HG03432 (cell line): Measurements from ENCODE around the gene GULP1.
"Not testable (repeated sequence)": the region's sequence is repeated elsewhere in the genome, so short reads cannot be mapped to it uniquely, and the experiment has no call there.

ENCODE experiments used
- ATAC-seq: cut with Tn5 transposase; IDR thresholded peaks from one replicate; pipeline ENCODE4 v1.9.1; 2021; ENCODE audit warnings: mild to moderate bottlenecking, moderate library complexity; ENCODE audit not compliant: unreplicated experiment

GULP1 gene

DNA sequence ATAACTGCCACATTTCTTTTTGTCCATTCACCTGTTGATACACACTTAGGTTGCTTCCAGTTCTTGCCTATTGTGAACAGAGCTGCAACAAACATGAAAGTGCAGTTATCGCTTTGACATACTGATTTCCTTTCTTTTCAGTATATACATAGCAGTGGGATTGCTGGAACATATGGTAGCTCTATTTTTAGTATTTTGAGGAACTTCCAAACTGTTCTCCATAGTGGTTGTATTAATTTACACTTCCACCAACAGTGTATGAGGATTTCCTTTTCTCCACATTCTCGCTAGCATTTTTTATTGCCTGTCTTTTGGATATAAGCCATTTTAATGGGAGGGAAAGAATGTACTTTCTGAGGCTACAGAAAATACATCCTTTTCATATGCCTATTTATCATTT lies 167.4 kb downstream of the GULP1 start:
- ATAC-seq: no peak

DNA sequence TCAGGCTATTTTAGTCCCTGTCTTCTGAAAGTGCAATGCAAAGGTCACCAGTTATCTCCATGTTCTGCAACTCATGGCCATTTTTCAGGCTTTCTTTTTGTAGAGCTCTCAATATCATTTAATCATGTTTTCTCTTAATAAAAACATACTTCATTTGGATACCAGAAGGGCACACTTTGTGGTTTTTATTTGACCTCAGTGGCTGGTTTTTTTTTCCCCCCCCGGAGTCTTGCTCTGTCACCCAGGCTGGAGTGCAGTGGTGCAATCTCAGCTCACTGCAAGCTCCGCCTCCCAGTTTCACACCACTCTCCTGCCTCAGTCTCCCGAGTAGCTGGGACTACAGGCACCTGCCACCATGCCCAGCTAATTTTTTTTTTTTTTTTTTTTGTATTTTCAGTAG lies 174.4 kb downstream of the GULP1 start:
- not testable (repeated sequence) for ATAC-seq

DNA sequence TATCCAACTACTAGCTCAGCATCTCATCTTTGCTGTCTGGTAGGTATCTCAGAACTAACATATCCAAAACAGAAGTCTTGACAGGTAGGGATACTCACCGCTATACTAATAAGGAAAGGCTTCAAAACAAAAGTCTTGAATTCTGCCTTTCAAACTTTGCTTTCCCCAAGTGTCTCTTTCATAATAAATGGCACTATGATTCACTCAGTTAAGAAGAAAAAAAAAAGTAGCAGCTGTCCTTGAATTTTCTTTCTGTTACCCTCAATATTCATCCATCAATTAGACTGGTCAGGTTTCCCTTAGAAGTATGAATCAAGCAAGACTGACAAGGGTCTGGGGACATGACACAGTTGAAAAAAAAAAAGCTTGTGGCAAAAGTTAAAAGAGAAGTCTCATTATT lies 175.1 kb downstream of the GULP1 start:
- no peak for ATAC-seq

DNA sequence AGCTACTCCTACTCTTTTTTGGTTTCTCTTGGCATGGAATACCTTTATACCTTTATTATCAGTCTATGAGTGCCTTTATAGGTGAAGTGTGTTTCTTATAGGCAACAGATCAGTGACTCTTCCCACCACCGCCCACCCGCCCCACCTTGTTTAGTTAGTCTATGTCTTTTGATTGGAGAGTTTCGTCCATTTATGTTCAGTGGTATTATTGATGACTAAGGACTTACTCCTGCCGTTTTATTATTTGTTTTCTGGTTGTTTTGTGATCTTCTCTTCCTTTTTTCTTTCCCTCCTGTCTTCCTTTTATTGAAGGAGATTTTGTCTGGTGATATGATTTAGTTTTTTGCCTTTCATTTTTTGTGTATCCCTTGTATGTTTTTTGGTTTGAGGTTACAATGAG lies 179.5 kb downstream of the GULP1 start:
- no peak for ATAC-seq

DNA sequence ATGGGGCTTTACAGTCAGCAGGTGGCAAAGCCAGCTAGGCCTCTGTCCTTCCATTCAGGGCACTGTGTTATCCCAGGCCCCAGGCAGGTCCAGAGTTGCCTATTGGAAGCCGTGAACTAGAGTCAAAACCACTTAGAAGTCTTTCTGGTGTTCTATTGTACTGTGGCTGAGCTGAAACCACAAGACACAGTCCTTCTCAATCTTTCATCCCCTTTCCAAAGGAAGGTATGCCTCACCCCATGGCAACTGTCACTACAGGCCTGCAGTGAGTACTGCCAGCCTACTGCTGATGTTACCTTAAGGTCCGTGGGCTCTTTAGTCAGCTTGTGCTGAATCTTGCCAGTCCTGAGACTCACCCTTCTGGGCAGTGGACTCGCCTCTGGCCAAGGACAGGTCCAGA lies 181.6 kb downstream of the GULP1 start:
- no peak for ATAC-seq

DNA sequence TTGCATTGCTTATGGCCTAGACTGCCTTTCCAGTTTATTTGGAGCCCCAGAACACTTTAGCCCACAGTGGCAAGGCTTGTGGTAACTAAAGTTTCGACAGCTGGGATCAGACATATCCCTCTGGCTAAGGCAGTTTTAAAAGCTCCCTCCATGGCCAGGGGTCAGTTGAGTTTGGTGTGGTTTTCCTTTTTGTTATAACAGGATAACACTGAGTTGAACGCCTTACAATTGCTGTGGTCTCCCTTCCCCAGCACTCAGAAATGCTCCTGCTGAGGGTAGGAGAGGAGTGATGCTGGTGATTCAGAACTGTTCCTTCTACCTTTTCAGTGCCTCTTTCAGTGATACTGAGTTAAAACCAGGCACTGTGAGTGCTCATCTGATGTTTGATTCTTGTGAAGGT lies 182.6 kb downstream of the GULP1 start:
- ATAC-seq: no peak

DNA sequence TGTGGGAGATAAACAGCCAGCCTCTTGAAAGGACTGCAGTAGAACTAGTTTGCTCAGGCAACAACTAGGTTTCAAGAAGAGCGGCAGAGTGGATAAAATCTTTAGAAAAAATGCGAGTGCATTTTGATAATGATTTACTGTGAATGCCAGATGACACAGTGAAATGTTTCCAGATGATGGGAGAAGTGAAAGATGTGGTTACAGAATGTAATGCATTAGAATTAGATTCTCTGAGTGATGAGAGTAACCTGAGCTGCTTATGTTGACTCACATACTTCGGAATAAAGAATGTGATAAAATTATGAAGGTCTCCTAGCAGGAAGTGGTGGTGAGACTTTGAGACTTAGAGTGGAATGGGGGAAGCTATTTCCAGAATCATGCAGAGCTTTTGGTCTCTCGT lies 184.3 kb downstream of the GULP1 start:
- peak; percentile 44 for ATAC-seq

DNA sequence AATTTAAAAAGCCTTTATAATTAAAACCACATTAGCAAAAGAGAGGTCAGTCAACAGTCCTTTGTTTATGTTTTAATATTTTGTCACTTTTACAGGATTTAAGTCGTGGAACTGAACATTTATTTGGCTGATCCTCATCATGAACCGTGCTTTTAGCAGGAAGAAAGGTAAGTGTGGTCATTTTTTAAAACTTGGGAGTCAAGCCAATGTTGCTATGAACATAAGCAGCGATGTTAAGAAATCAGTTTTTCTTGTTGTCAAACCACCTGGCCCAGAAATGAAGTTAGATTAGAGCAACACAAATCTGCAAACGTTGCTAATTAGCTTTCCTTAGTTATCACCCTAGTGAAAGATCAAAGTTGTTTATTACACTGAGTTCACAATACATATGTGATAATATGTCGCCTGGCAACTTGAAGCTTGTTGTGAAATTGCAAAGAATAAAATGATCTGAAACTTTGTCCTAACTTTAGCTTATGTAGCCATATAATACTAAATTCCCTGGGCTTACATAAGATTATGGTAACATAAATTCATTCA lies 186.0 kb downstream of the GULP1 start:
- ATAC-seq: no peak

DNA sequence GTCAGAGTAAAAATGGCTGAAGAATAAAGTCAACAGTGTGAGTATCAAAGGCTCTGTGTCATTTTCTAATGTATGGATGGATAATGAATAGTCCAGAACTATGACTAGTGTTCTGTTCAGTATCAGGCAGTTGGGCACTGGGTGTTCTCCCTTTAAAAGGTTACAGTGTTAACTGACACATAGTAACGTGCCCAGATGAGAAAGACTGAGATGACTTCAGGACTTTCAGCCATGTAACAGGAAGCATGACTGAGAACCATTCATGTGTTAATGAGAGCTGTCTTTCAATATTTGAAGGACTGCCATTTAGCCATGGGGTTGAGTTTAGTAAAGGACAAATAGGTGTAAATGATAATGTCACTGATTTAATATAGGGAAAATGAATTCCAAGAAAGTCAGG lies 187.1 kb downstream of the GULP1 start:
- ATAC-seq: peak; percentile 98

DNA sequence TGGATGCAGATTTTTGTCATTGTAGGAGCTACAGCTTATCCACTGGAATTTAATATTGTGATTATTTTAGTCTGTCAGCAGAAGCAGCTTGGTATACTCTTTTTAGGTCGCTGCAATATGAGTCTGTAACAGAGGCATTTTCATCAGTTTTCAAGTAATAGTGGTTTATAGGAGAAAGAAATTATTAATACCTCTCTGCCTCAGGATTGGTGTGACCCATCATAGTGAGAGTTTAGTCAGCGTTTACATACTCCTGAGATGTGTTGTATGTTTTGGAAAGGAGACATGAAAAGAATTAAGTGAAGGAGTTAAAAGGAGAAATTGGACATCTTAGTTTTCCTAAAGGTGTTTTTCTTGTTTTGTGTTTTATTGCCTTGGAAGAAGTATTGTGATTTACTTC lies 189.8 kb downstream of the GULP1 start:
- ATAC-seq: no peak

DNA sequence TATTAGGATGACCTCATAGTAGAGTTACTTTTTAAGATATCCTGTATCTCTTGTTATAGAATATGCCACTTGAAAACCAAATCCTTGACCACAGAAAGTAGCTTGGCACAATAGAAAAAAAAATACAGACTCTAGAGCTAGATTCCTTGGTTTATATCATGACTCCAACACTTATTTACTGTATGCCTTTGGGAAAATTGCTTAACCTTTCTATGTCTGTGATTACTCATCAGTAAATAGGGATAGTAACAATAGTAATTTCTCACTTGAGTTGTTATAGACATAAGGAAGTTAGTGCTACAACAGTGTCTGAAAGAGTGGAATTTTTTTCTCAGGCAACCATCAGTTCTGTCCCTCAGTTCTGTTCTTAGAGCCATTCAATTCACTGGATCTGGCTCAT lies 193.8 kb downstream of the GULP1 start:
- ATAC-seq: no peak

DNA sequence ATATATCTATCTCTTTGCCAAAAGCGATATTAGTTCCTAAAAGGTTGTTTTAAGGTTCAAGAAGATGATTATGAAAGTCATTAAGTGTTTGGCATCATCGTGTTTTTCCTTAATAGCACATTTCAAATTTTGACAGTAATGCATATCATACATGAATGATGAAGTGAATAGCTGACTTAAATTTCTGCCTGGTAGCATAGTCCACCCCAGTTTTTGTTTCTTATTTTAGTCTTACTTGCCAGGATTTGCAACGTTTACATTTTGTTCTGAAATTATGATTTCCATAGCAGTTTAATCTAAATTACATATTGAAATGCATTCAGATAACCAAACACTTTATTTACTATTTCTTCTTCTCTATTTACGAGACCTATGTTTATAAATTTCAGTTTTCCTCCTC lies 201.1 kb downstream of the GULP1 start:
- ATAC-seq: no peak

DNA sequence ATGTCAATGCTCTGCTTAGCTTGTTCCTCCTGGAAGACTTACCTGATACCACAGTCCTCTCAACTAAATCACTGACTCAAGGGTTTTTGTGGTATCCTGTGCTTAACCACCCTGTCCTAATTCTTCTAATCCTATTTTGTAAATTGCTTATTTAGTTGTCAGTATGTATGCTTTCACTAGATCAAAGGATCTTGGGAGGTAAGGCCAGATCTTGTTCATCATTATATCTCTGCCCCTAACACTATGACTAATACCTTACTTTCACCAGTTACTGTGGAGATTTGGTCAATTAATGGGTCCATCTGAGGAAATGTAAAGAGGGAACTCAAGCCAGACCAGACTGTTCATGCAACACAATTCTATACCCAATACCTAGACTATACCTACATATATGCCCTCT lies 203.2 kb downstream of the GULP1 start:
- ATAC-seq: no peak

DNA sequence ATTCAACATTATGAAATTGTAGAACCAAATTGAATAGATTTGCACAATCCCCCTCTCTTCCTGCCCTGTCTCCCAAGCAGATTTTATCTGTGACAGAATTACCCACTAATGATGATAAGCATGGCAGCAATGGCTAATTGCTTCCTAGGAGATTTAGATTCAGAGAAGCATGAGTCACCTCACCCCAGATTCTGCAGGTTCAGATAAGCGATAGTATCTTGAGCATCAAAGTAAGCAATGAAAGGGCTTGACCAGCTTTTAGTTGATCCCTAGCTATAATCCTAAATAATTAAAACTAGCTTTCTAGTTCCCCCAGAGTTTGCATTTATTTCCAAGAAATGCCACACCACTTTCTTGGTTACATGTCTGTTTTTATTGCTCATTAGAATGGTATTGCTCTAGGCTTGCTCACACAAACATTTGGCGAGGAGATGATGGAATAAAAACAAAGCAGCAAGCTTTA lies 204.3 kb downstream of the GULP1 start:
- no peak for ATAC-seq

DNA sequence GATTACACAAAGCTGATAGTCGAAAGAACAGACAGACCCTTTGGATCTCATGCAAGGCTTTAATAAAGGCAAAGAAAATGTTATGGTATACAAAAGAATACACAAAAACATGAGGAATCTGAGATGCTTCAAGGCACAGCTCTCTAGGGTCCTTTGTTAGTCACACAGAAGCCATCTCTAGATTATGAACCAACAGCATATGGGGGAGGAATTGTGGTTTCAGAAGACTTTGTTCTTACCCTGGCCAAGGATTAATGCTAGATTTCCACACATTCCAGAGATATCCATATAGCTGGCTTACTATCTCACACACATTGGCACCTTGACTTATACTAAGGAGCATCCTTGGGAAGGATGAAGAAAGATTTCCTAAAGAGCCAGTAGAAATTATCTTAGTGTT lies 206.1 kb downstream of the GULP1 start:
- ATAC-seq: no peak

DNA sequence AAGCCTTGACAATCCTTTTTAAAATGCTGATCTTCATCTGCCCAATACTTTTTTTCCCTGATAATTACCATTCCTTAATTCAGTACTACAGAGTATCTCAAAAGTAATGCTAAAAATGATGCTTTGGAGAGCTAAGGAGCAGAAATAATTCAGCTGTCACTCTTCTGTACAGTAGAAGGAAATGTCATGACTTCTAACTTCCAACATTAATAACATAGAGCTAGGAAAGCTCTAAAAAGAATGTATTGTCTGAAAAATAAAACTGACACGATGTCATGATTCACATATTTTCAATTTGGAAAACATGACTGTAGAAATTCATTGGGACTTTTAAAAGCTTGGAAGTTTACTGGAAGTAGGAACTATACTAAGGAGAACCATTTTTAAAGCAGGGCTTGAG lies 212.3 kb downstream of the GULP1 start:
- ATAC-seq: no peak

DNA sequence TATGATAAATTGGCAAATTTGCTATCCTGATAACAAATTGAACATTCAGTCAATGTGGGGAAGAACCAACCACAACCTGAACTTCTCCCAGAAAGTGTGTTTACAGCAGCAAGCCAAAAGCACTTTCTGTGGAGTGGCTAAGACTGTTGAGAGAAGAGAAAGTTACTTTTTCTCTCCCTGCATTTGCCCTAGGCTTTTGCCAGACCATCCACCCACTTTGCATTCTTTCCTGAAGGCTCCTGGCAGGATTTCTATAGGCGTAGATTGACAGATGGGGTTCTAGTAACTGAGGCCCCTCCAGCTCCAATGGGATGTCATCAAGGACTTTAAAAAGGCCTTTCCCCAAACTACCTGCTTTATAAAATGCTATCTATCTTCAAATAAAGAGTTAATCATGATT lies 215.2 kb downstream of the GULP1 start:
- no peak for ATAC-seq

DNA sequence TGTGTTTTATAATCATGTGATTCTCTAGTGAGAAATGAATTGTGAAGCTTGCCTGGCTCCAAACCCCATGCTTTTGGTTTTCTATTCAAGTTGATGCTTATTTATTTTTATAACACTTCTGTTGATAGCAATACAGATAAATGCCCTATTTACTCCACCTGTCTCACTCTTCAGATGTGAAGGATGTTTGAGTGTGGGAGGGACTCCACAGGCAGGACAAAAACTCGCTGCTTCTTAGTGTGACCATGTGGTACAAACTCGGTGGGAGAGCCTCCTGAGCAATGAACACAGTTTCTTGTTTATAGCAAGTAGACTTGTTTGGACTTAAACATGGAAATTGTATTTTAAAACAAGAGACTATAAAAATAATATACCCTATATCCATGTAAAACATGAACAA lies 219.7 kb downstream of the GULP1 start:
- ATAC-seq: no peak

DNA sequence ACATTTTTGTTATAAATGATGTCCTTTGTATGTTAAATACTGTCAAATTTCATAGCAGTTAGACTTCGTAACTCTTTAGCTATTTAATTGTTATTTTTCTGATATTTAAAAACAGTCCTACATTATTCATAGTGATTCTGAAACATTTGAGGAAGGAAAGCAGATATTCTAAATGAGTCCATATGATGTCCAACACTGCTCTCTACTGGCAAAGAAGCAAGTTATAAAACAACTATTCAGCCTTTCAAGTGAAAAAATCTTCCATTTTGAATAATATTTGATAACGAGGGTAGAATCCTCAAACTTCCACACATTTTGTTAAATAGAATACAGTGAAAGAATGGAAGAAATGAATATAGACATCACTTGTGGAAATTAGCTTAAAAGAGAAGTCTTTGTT lies 220.8 kb downstream of the GULP1 start:
- ATAC-seq: peak; percentile 72

DNA sequence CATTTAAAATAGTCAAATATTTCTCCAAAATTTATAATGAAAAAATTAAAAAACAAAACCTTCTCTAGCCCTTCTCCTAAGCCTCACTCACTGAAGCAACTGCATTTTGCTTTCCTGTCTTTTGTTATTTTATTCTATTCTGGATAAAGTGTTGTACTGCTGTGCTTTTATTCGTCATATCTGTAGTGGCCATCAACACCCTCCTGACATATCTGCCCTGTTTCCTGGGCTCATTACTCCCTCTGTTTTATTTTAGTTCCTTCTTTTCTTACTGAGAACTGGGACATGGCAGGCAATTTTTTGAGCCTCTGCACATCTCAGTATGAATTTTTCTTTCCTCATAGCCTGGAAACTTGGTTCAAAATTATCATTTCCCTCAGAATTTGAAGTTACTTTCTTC lies 224.2 kb downstream of the GULP1 start:
- ATAC-seq: no peak

DNA sequence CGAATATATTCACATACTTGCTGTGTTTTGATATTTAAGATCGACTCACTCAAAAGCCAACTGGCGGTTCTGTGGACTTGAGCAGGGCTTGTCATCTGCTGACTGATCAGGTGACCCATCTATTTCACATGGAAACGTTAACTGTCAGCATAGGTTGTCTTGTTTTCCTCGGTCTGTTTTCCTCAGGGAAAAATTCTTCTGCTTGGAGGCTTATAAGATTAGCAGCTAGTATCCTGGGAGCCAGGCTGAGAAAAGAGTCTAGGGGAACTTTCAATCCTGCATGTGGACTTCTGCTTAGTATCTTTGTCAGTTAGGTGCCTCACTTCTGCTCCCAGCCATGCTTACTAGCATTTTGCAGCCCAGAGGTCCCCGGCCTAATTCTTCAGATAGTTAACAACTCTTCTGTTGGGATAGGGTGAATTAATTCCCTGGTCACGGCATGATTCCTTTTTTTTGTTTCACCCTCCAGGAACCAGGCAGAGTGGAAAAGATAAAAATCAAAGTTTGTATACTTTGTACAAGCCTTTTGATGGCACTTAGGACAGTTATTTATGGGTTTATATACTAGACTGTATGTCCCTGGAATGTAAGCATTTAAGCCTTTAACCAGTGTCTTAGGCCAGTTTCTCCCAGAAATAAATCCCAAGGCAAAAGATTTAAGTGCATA lies 226.0 kb downstream of the GULP1 start:
- no peak for ATAC-seq

DNA sequence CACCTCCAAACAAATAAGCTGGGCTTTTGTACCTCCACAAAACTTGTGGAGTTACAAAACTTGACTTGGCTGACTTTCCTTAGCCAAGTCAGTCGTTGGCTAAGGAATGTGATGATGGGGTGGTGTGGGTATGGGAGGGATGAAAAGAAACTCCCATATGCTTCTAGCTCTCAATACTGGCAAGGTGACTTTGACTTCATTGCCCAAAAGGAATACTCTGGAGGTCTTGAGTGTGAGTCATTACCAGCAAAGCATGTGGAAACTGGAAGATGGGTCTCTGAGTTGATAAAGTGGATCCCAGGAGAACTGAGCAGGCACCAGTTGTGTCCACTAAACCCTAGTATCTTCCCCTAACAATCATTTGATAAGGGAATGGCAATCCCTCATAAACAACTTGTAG lies 226.7 kb downstream of the GULP1 start:
- ATAC-seq: no peak

DNA sequence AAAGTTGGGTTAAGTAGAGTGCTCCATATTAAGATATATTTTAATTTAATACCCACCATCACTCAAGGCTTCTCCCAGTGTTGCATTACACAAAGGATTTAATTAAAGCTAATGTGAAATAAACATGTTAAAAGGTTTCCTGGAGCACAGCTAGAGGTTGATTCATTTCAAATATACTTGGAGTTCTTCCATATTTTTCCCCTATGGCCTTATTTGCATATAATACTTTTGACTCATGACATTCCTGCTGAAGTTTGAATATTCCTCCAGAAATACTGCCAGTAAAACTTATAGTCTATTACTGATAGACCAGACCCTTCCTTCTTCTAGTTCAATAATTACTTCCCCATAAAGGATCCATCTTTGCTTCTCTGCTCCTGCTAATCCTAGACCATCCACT lies 227.5 kb downstream of the GULP1 start:
- no peak for ATAC-seq
